Measurements from ENCODE around the gene RPTN.

DNA sequence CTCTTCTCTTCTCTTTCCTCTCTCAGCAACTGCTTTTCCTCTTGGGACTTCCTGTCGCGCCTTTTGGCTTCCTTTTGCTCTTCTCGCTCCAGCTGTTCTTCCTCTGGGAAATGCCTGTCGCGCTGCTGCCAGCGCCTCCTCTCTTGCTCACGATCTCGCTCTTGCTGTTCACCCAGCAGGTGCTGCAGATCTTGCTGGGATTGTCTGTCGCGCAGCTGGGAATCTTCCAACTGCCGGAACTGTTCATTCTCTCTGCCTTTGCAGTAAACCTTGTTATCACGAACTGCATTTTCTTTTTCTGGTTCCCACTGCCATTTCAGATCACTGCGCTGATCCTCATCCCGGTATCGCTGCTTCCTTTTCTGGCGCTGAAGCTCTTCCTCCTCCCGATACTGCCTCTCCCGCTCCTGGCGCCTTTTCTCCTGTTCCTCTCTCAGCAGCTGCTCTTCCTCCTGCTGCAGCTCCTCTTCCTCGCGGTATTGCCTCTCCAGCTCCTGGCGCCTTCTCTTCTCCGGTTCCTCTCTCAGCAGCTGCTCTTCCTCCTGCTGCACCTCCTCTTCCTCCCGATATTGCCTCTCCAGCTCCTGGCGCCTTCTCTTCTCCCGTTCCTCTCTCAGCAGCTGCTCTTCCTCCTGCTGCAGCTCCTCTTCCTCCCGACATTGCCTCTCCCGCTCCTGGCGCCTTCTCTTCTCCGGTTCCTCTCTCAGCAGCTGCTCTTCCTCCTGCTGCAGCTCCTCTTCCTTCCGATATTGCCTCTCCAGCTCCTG is 49.6 kb downstream of the RPTN start:
- TF ChIP-seq, protein P1, sequence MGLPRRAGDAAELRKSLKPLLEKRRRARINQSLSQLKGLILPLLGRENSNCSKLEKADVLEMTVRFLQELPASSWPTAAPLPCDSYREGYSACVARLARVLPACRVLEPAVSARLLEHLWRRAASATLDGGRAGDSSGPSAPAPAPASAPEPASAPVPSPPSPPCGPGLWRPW (IDR thresholded peaks at IDR 0.05): no peak
- TF ChIP-seq, protein P2, sequence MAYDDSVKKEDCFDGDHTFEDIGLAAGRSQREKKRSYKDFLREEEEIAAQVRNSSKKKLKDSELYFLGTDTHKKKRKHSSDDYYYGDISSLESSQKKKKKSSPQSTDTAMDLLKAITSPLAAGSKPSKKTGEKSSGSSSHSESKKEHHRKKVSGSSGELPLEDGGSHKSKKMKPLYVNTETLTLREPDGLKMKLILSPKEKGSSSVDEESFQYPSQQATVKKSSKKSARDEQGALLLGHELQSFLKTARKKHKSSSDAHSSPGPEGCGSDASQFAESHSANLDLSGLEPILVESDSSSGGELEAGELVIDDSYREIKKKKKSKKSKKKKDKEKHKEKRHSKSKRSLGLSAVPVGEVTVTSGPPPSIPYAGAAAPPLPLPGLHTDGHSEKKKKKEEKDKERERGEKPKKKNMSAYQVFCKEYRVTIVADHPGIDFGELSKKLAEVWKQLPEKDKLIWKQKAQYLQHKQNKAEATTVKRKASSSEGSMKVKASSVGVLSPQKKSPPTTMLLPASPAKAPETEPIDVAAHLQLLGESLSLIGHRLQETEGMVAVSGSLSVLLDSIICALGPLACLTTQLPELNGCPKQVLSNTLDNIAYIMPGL (CRISPR knock-in tag; IDR thresholded peaks at IDR 0.05; ENCODE audit: borderline replicate concordance): no peak
- TF ChIP-seq CTCF (IDR thresholded peaks at IDR 0.05) (no peak), EP300 (IDR thresholded peaks at IDR 0.05) (no peak), NR3C1 (IDR thresholded peaks at IDR 0.05) (no peak), POLR2A (IDR thresholded peaks at IDR 0.05; ENCODE audit: low read length) (no peak), RFX5 (IDR thresholded peaks at IDR 0.05) (no peak), HOXA7 (CRISPR knock-in tag; IDR thresholded peaks at IDR 0.05) (no peak), KDM5A (IDR thresholded peaks at IDR 0.05) (no peak)
